Sigmoid colon (tissue), 4 donors: ENCODE data around the gene SH3RF3.

Source experiments
- POLR2AphosphoS5 ChIP-seq, 4 donors: sonication (generic); formaldehyde crosslinking; IDR thresholded peaks; one replicate each; pipeline ENCODE4 v1.6.1; 2017; ENCODE audit warnings: antibody characterized with exemption in 4 of 4
- TF ChIP-seq, protein P1 (sequence below), 4 experiments: fragments of 450-650 bp in 3 of 4; fragments of 200-600 bp in 1 of 4; IDR thresholded peaks; one replicate each; pipeline ENCODE4 v1.5.1; 2016 to 2019; ENCODE audit warnings: antibody characterized with exemption in 4 of 4, mild to moderate bottlenecking in 3 of 4, moderate library complexity in 2 of 4

DNA sequence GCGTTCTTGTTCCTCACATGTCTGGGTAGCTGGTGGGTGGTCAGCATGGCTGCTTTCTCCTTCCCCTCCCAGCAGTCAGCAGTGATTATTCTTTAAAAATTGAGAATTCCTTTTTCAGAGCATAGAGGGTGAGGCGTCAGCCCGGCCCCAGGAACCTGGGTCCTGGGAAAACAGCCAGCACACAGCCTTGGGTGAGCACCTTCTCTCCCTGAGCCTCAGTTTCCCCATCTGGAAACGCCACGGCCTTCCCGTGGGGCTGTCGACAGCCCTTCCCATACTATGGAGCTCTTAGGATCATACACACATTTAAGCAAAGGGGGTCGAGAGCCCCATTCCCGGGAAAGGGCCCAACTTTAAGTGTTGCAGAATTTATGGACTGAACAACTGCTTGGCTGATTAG is 73.5 kb downstream of the SH3RF3 start:
- TF ChIP-seq, protein P1, sequence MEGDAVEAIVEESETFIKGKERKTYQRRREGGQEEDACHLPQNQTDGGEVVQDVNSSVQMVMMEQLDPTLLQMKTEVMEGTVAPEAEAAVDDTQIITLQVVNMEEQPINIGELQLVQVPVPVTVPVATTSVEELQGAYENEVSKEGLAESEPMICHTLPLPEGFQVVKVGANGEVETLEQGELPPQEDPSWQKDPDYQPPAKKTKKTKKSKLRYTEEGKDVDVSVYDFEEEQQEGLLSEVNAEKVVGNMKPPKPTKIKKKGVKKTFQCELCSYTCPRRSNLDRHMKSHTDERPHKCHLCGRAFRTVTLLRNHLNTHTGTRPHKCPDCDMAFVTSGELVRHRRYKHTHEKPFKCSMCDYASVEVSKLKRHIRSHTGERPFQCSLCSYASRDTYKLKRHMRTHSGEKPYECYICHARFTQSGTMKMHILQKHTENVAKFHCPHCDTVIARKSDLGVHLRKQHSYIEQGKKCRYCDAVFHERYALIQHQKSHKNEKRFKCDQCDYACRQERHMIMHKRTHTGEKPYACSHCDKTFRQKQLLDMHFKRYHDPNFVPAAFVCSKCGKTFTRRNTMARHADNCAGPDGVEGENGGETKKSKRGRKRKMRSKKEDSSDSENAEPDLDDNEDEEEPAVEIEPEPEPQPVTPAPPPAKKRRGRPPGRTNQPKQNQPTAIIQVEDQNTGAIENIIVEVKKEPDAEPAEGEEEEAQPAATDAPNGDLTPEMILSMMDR (IDR thresholded peaks at IDR 0.05): no peak
- no peak for TF ChIP-seq POLR2AphosphoS5 (IDR thresholded peaks at IDR 0.05)
